Liver (tissue), 3 donors: ENCODE measurements around the gene PRM2.

Experiments
- GABPA ChIP-seq, 2 donors: IDR thresholded peaks in 1 of 2; conservative IDR thresholded peaks in 1 of 2; 2 replicates each; pipeline ENCODE4 v1.6.1; 2016; ENCODE audit warnings: antibody characterized with exemption in 2 of 2, mild to moderate bottlenecking in 1 of 2, moderate library complexity in 1 of 2
- RXRA ChIP-seq, 2 donors: IDR thresholded peaks; 2 replicates each; pipeline ENCODE4 v1.6.1; 2017 to 2018; ENCODE audit warnings: antibody characterized with exemption in 2 of 2, mild to moderate bottlenecking in 1 of 2
- TAF1 ChIP-seq: conservative IDR thresholded peaks from 2 replicates; pipeline ENCODE4 v1.6.1; 2016; ENCODE audit warnings: antibody characterized with exemption, mild to moderate bottlenecking
- YY1 ChIP-seq: IDR thresholded peaks from 2 replicates; pipeline ENCODE4 v1.6.1; 2016; ENCODE audit warnings: antibody characterized with exemption, mild to moderate bottlenecking
- TF ChIP-seq, protein P1 (sequence below): fragments of 150-350 bp; IDR thresholded peaks from 2 replicates; pipeline ENCODE4 v1.5.1; 2017; ENCODE audit warnings: improper control_type of control experiment, low read depth, low read length; ENCODE audit not compliant: missing input control
- donor health status: healthy.
- donor health status: healthy.

DNA sequence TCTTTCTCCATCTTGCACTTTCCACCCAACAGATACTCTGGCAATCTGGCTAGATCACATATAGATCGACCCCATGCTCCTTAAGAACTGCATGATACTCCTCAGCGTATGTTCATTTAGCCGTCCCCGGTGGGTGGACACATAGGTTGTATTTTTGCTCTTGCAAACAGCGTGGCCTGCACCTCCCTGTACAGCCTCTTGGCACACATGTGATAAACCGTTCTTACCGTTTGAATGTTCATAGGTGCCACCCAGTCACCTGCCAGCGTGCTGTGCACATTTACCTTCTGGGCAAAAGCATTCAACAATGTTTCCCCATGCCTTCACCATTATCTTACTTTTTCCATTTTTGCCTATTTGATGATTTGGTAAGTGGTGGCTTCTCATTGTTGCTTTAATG lies 13.4 kb downstream of the PRM2 start:
- TF ChIP-seq YY1: no peak
- TF ChIP-seq GABPA (IDR thresholded peaks at IDR 0.05 in 1 of 2, conservative IDR thresholded peaks at IDR 0.05 in 1 of 2): no peak
- TF ChIP-seq, protein P1, sequence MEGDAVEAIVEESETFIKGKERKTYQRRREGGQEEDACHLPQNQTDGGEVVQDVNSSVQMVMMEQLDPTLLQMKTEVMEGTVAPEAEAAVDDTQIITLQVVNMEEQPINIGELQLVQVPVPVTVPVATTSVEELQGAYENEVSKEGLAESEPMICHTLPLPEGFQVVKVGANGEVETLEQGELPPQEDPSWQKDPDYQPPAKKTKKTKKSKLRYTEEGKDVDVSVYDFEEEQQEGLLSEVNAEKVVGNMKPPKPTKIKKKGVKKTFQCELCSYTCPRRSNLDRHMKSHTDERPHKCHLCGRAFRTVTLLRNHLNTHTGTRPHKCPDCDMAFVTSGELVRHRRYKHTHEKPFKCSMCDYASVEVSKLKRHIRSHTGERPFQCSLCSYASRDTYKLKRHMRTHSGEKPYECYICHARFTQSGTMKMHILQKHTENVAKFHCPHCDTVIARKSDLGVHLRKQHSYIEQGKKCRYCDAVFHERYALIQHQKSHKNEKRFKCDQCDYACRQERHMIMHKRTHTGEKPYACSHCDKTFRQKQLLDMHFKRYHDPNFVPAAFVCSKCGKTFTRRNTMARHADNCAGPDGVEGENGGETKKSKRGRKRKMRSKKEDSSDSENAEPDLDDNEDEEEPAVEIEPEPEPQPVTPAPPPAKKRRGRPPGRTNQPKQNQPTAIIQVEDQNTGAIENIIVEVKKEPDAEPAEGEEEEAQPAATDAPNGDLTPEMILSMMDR: no peak
- no peak for TF ChIP-seq TAF1
- TF ChIP-seq RXRA (IDR thresholded peaks at IDR 0.05): no peak
